Renal cortical epithelial cell (primary cell): ENCODE data around the gene TNFRSF4. TPM values are rescaled to one million over a fixed set of nuclear protein-coding genes. Genes with fewer than 3 reads are reported as not detected.
A peak's percentile ranks its signal among the peaks of the same experiment; 100 is the strongest.

Source experiments
- DNase-seq: peaks from one replicate; pipeline ENCODE4 v3.0.0-alpha.2; 2011; ENCODE audit warnings: low read depth
- total RNA-seq: library from RNA; depleted of rRNA; stranded (reverse); fragments of >200 nt; gene quantifications from 2 replicates; pipeline ENCODE4 v1.2.3, GENCODE V29; 2014

Gene TNFRSF4
- total RNA-seq, 1 donor from 2014 or later, result not detected

- no peak for DNase-seq
These were observed 19.0 kb upstream of the TNFRSF4 start for GRCh38 chr1:1232796-1233566.

GRCh38 chr1:1232208-1232795, 18.3 kb upstream of the TNFRSF4 start, which contains the start of gene B3GALT6:
Gene B3GALT6, plus strand, starts transcription at chr1:1232237. Its CDS starts 42 bp downstream, at chr1:1232279.
- no peak for DNase-seq

GRCh38 chr1:1231400-1232207, 17.7 kb upstream of the TNFRSF4 start, which contains the start of gene SDF4:
Gene SDF4, minus strand, starts transcription at chr1:1232001. Its CDS starts 3,229 bp downstream, at chr1:1228772.
- DNase-seq, result peak; percentile 81

- DNase-seq, result peak; percentile 73
These were observed 16.9 kb upstream of the TNFRSF4 start for GRCh38 chr1:1230656-1231399.

GRCh38 chr1:1229770-1230169, 15.8 kb upstream of the TNFRSF4 start:
- no peak for DNase-seq

GRCh38 chr1:1228596-1229321, 14.8 kb upstream of the TNFRSF4 start:
- no peak for DNase-seq

GRCh38 chr1:1228187-1228586, 14.2 kb upstream of the TNFRSF4 start:
- DNase-seq, result no peak

GRCh38 chr1:1227386-1227785, 13.4 kb upstream of the TNFRSF4 start:
- no peak for DNase-seq

GRCh38 chr1:1226566-1227362, 12.8 kb upstream of the TNFRSF4 start:
- DNase-seq, result no peak

GRCh38 chr1:1225913-1226312, 12.0 kb upstream of the TNFRSF4 start:
- no peak for DNase-seq

GRCh38 chr1:1225238-1225845, 11.4 kb upstream of the TNFRSF4 start:
- no peak for DNase-seq

- DNase-seq, result no peak
These were observed 9.9 kb upstream of the TNFRSF4 start for GRCh38 chr1:1223891-1224290.

- no peak for DNase-seq
These were observed 9.4 kb upstream of the TNFRSF4 start for GRCh38 chr1:1223321-1223720.

- DNase-seq, result no peak
These were observed 8.7 kb upstream of the TNFRSF4 start for GRCh38 chr1:1222575-1223225.

GRCh38 chr1:1221887-1222574, 8.1 kb upstream of the TNFRSF4 start:
- DNase-seq, result no peak

GRCh38 chr1:1220197-1220596, 6.2 kb upstream of the TNFRSF4 start:
- DNase-seq, result no peak

- DNase-seq, result no peak
These were observed 5.4 kb upstream of the TNFRSF4 start for GRCh38 chr1:1219341-1219740.

- no peak for DNase-seq
These were observed 4.7 kb upstream of the TNFRSF4 start for GRCh38 chr1:1218524-1219200.
